Eye (tissue), 1 donor: Measurements from ENCODE around the gene MACF1.
A peak's percentile ranks its signal among the peaks of the same experiment; 100 is the strongest.

Source experiments
- DNase-seq: peaks from one replicate; pipeline ENCODE4 v3.0.0-alpha.2; 2015

The MACF1 gene

DNA sequence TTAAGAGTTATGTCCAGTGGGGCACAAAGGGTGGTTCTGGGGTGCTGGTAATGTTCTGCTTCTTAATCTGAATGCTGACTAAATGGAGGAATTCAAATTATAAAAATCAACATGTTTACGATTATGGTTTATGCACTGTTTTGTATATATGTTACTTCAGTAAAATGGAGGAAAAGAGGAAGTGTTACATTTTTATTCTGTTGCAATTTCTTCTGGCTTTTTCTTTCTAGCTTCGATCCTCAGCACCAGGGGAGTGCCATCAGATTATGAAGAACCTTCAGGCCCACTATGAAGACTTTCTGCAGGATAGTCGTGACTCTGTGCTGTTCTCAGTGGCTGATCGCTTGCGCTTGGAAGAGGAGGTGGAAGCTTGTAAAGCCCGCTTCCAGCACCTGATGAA, 105.5 kb downstream of the MACF1 start:
- no peak for DNase-seq

DNA sequence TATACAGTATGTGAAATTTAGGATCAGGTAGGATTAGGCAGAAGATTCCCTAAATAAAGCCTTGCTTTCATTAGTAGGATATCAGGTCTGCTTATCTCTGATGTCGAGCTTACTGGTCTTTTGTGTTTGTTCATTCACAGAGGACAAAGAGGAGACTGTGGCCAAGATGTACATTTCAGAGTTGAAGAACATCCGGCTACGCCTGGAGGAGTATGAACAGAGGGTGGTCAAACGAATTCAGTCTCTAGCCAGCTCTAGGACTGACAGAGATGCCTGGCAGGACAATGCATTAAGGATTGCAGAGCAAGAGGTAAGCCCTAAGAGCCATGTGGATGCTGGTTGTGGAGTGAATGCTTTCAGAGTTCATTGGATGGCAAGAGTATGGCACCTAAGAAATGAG, 106.2 kb downstream of the MACF1 start:
- DNase-seq: peak; percentile 59

DNA sequence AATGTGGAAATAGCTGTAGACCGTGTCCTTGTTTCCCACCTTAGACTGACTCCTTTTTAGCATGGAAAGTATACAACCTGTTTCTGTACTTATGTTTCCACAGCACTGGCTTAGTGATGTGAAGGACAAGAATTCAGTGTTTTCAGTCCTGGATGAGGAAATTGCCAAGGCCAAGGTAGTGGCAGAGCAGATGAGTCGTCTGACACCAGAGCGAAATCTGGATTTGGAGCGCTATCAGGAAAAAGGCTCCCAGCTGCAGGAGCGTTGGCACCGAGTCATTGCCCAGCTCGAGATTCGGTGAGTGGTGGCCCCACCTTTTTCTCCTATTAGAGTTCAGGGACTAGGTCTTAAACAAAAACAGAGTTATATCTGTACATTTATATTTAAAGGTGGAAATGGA, 112.6 kb downstream of the MACF1 start:
- no peak for DNase-seq

DNA sequence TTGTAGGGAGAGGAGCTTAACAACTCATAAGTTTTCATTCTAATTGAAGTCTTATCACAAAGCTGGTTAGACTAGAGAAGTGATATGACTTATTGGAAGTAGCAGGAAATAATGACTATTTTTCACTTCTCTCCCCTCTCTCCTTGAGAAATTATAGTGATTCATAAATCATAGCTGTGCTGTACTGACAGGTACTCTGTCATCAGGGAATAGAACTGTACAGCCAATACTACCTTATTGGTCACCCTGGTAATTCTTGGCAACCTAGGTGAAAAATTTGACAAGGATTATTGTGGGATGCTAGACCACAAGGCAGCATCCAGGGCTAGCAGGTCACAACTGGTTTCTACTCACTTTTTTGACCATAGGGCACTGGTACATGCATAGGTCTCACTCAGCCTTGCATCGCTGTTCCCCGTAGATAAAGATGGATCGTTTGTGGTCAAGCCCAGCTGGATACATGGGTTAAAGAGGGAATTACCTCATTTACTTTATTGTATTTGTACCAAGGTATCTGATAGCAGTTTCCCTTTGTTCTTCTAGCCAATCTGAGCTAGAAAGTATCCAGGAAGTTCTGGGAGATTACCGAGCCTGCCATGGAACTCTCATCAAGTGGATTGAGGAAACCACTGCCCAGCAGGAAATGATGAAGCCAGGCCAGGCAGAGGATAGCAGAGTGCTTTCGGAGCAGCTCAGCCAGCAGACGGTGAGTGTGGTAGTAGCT, 113.6 kb downstream of the MACF1 start:
- DNase-seq: no peak

DNA sequence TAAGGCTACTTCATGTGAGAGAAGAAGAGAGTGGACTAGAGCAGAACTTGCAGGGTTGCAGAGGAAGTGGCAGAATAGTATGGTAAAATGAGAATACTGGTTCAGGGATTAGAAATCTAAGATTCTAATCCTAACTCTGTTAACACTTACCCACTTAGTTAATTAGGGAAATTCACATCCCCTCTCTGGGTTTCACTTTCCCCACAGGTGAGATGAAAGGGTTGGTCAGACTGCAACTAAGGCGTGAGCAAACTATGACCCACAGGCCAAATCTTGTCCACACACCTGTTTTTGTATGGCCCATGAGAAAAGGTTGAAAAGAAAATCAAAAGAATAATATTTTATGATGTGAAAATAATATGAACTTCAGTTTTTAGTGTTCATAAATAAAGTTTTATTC, 117.5 kb downstream of the MACF1 start:
- no peak for DNase-seq

DNA sequence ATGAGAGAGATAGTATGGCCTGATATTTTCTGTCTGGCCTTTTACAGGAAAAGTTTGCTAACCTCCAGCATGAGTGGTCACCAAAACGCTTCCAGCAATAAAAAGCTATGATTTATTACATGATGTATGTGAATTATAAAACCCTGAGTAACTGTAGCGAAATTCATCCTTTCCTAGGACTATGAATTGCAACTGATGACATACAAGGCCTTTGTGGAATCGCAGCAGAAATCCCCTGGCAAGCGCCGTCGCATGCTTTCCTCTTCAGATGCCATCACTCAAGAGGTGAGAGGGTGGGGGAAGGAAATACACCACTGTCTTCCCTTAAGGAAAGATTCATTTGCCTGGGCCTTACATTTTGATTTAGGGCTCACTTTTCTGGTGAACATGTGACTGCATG, 117.9 kb downstream of the MACF1 start:
- no peak for DNase-seq

DNA sequence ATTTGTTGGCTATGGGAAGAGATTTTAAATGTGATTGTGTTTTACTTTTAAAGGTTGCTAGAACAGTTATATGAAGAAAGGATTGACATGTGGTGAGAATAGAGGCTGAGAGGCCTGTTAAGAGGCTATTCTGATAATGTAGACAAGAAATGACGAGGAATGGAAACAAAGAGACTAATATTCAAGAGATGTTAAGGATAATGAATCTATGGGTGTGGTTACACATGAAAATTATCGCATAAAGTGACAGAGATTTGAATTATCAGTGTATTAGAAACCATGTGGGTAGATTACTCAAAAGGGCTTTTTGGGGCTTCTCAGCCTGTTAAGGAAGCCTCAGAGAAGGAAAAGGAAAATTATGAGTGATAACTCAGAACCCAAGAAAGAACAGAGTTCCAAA, 120.4 kb downstream of the MACF1 start:
- DNase-seq: no peak

DNA sequence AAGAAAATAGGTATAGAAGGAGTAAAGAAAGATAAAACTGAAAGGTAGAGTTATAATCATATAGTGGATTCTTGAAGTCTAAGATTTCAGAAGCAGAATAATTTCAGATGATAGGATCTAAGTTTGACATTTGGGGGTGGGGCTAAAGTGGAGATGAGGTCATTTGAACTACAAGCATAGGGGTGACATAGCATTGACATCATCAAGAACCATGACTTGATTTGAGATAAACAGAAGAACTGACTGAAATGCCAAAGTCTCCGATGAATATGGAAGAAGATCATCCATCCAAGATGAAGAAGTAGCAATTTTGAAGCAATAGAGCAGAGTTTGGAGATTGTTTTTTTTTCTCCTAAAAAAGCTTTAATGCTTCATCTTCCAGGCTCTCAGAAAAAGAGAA, 122.3 kb downstream of the MACF1 start:
- DNase-seq: no peak

DNA sequence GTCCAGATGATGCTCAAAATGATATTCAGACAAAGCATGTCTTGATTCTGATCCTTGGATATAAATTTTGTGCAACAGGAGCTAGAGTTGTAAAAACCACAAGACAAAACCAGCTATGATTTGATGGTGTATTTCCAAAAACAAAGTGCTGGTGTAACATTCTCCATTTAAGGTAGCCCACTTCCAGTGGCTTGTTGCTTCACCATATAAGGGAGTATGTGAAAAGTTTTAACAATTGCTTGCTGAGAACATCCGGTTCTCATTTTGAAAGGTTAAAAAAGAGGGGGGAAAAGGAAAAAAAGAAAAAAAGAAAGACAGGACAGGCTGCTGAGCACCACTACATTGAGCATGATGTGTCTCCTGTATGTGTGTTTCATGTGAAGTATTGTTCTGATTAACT, 123.6 kb downstream of the MACF1 start:
- DNase-seq: no peak

DNA sequence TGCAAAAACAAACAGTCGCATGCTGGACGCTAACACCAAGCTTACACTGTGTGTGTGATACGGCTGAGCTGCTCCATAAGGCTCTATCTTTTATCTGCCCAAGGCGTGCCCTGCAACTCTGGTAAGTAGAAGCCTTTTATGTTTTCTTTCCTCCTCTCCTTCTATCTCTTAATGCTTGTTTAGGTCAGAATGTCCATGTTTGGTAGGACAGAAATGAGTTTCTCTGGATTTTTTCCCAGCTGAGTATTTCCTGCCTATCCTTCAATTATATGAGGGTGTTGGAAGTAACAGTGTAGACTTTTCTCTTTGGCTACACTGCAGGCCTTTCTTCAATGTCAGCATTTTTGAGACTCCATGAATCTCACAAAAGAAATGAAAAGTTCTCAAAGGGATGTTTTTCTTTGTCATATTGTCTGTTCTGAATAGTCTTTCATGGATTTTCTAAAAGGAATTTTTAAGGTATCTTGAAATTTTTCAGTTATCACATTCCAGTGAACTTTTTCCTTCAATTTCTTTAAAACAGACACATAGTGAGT, 124.2 kb downstream of the MACF1 start:
- no peak for DNase-seq

DNA sequence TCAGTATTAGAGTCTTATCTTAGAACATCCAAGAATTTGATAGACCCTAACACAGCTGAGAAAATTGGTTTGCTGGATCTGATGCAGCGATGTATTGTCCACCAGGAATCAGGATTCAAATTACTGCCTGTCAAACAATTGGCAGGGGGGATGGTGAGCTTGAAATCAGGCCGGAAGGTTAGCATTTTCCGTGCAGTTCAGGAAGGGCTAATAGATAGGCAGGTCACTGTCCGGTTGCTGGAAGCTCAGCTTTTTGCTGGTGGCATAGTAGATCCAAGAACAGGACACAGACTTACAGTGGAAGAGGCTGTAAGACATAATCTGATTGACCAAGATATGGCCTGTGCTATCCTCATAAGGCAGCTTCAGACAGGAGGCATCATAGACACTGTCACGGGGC, 127.2 kb downstream of the MACF1 start:
- DNase-seq: no peak

DNA sequence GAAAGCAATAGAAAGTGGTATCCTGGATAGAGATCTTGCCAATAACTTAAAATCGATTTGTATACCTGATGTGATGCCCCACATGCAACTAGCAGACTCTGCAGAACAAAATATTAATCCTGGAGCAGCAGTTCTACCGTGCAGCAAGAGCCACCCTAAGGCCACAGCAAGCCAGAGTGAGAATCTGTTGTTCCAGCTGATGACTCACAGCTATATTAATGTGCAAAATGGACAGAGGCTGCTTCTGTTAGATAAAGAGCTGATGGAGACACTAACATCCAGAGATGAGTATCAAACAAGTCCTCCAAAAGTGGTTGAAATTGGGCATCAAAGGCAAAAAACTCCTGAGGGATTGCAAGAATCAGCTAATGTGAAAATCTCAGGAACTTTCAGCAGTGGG, 127.8 kb downstream of the MACF1 start:
- DNase-seq: no peak

DNA sequence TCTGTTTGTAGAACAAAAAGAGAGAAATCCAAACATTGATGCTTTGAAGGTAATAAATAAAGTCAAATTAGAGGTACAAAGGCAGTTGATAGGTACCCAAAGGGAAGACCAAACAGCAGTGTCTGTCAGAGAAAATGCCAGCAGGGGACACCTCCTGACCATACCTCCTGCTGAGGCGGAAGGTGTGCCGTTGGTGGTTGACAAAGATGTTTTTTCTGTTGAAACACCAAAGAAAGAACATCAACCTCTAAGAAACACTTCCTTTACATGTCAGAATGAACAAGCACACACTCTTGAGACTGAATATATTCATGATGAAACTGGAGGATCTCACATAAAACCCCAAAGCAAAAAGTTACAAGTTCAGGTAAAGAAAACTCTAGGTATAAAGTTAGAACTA, 128.3 kb downstream of the MACF1 start:
- DNase-seq: no peak

DNA sequence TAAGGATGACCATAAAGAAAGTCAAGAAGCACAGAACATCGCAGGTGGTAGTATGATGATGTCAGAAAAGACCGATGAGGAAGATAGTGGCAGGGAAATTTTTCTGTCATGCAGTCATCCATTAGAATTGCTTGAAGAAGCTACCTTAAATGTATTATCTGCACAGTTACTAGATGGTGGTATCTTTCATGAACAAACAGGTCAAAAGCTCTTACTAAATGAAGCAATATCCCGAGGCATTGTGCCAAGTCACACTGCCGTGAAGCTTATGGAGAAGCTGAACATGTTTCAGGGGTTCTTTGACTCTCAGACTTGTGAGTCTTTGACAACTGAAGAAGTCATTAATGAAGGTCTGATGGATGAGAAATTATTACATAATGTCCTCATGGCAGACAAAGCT, 128.8 kb downstream of the MACF1 start:
- no peak for DNase-seq

DNA sequence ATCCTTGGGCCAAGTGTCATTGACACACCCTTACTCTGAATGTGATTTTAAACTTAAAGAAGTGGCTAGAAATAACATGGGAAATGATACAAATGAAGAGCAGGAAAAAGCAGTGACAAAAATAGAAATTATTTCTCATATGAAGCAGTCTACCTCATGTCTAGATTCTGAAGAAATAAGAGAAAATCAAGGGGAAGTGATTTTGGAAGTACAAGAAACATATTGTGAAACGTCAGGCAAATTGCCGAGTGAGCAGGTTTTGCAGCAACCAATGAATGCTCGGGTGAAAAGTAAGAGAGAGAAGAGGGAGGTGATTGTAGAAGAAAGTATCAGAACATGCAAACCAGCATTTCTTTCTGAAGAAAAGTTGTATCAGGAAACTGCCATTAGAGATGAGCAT, 130.7 kb downstream of the MACF1 start:
- no peak for DNase-seq

DNA sequence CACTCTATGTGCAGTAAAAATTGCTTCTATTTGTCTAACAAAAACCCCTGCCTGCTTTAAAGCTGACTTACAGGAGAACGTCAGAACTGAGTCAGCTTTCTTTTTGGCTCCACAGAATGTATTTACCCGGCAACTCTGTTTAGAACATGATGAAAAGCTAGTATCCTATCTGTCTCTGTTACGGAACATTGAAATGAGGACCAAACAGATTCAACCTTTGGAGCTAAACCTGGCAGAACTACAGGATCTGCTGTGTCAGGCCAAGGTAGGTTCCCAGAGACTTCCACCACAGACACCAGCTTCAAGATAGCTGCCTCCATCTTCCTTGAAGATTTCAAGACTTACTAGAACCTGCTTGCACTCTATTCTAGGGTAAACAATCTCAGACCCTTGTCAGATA, 132.6 kb downstream of the MACF1 start:
- no peak for DNase-seq

DNA sequence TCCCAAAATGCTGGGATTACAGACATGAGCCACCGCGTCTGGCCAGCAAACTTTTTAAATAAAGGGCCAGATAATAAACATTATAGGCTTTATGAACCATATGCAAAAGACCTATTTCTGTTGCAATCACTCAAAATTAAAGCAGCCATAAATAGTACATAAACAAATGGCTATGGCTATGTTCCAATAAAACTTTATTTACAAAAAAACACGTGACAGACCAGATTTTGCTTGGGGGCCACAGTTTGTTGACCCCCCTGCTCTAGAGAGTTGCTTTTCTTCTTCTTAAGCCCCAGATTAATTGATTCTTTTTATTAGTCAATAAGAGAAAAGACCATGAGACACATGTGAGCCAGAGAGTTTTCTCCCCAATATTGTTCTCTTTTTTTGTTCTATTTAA, 138.3 kb downstream of the MACF1 start:
- no peak for DNase-seq

DNA sequence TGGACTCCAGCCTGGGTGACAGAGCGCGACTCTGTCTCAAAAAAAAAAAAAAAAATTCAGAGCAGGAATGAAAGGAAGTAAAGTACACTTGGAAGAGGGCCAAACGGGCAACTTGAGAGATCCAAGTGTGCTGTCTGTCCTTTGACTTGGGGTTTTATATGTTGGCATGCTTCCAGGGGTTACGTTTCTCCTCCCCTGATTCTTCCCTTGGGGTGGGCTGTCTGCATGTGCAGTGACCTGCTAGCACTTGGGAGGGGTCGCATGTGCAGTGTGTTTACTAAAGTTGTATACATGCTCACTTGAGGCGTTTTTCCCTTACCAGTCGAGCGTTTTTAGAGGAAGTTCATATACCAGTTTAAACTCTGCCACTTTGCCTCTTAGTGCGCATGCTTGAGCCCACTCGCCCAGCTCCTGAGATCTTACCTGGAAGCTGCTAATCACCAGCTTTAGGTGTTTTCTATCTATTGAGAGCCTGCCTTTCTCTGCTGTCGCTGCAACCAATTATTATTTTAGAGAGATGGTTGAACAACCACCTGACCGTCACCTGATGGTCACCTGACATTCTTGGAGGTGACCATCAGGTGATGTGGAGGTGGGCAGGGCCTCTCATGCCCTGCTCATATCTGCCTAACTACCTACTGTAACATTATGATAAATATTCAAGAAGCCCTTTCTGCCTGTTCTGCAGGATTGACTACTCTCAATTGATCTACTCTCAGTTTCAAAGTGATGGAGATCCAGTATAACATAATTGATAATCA, 140.1 kb downstream of the MACF1 start:
- DNase-seq: peak; percentile 9

DNA sequence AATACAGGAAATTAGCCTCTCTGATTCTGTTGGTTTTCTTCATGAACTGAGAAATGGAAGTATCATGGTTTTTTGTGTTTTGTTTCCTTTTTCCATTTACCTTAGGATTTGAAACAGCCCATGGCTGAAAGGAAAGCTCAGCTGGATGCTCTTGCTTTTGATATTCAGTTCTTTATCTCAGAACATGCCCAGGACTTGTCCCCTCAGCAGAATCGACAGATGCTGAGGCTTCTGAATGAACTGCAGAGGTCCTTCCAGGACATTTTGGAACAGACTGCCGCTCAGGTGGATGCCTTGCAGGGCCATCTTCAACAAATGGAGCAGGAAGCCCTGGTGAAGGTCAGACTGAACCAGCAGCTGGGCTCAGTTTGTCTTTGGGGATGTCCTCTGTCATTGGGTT, 142.4 kb downstream of the MACF1 start:
- no peak for DNase-seq

DNA sequence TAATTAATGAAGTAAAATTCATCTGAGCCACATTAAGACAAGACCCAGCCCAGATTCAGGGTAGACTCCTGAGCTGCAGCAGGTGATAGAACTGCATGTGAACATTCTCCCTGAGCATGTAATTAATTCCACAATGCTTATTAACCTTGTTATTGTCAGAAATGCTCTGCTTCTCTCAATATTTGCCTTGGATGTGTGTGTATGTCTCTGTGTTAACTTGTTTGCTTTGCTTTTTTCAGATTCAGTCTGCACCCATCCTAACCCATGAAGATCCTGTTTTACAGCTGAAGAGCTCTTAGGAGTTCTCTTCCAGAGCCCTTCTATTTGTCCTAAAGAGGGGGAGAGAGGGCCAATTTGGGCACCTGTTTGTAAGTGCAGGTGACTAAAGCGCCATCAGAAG, 143.8 kb downstream of the MACF1 start:
- no peak for DNase-seq

DNA sequence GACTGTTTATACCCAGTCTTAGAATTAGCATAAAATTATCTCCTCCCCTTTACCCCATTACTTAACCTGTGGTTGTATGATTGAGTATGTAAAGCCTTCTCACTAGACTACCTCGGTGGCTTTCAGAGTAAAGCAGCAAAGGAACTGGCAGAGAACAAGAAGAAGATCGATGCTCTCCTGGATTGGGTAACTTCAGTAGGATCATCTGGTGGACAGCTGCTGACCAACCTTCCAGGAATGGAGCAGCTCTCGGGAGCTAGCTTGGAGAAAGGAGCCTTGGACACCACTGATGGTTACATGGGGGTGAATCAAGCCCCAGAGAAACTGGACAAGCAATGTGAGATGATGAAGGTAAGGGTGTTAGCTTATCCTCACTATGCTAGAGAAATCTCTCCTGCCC, 148.4 kb downstream of the MACF1 start:
- no peak for DNase-seq

DNA sequence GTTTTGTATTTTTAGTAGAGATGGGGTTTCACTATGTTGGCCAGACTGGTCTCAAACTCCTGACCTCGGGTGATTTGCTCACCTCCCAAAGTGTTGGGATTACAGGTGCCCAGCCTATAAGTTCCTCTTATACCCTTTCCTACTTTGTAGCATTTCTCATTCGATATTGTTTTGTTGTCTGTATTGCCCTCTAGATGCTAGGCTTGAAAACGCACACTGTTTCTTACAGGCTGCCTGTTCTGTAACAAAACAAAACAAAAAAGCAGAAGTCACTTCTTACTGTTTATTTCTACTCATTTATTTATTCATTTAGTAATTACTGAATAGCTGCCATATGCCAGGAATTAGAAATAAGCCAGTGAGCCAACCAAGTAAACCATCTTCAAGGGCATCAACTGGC, 150.1 kb downstream of the MACF1 start:
- peak; percentile 3 for DNase-seq

DNA sequence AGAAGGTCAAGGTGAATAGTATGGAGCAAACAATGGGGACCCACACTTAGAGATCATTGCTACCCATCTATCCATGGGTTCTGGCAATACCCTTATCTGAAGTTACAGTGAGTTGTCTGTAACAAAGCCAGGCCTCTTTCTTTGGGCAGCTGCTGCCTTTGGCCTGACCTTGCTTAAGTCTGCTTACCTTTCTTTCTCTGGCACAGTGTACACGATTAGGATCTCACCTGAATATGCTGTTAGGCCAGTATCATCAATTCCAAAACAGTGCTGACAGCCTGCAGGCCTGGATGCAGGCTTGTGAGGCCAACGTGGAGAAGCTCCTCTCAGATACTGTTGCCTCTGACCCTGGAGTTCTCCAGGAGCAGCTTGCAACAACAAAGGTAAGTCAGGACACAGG, 154.0 kb downstream of the MACF1 start:
- DNase-seq: no peak

DNA sequence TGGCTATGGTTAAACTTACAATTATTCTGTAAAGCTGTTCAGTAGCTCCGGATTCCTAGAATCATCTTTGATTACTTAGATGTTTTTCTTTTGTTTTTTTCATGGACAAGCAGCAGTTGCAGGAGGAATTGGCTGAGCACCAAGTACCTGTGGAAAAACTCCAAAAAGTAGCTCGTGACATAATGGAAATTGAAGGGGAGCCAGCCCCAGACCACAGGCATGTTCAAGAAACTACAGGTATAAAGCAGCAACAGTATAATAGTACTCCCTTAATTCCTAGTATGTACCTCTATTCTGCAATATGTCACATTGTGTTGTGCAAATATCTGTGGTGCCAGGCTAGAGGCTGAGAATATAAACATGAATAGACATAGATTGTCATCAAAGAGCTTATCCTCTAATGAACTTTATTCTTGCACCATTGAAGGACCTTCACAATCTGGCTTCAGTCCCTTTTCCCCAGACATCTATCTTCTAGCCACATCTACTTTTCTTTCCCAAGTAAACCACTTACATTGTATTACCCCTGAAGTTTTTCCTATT, 154.6 kb downstream of the MACF1 start:
- DNase-seq: no peak
